Peyer's patch (tissue), 4 donors: ENCODE measurements around the gene NKIRAS2. TPM values are rescaled to one million over a fixed set of nuclear protein-coding genes. Genes with fewer than 3 reads are reported as not detected.

Source experiments
- DNase-seq, 3 donors: peaks; one replicate each; pipeline ENCODE4 v3.0.0-alpha.2; 2017 to 2019
- H3K27ac ChIP-seq, 4 donors: fragments of 200-600 bp; sonication (generic); one replicate each; pipeline ENCODE4 v1.5.1; 2016 to 2019
- H3K27me3 ChIP-seq, 2 donors: fragments of 200-600 bp; sonication (generic); one replicate each; pipeline ENCODE4 v1.5.1; 2019
- H3K36me3 ChIP-seq, 3 donors: fragments of 200-600 bp; sonication (generic); one replicate each; pipeline ENCODE4 v1.5.1; 2016 to 2019
- H3K4me1 ChIP-seq, 4 donors: fragments of 200-600 bp; sonication (generic); one replicate each; pipeline ENCODE4 v1.5.1; 2016 to 2019
- H3K4me3 ChIP-seq, 4 donors: fragments of 200-600 bp; sonication (generic); 1 replicate in 3 of 4; 2 replicates in 1 of 4; pipeline ENCODE4 v1.5.1; 2016 to 2019; ENCODE audit warnings: mild to moderate bottlenecking in 1 of 4
- H3K9me3 ChIP-seq, 4 donors: fragments of 200-600 bp; sonication (generic); one replicate each; pipeline ENCODE4 v1.5.1; 2016 to 2019; ENCODE audit warnings: mild to moderate bottlenecking in 1 of 4
- POLR2A ChIP-seq, 2 donors: fragments of 450-650 bp; IDR thresholded peaks; one replicate each; pipeline ENCODE4 v1.5.1; 2017; ENCODE audit warnings: antibody characterized with exemption in 2 of 2, mild to moderate bottlenecking in 2 of 2, moderate library complexity in 2 of 2
- total RNA-seq, 4 donors: library from RNA; depleted of rRNA; stranded (reverse); fragments of >200 nt; gene quantifications; one replicate each; pipeline ENCODE4 v1.1.0, GENCODE V29; 2016
- TF ChIP-seq, protein P1 (sequence below), 6 experiments: fragments of 450-650 bp in 4 of 6; fragments of 200-600 bp in 2 of 6; sonication (generic) in 1 of 6; IDR thresholded peaks; one replicate each; pipeline ENCODE4 v1.5.1; 2017 to 2019; ENCODE audit warnings: antibody characterized with exemption in 6 of 6, mild to moderate bottlenecking in 3 of 6, moderate library complexity in 1 of 6

Gene NKIRAS2
- total RNA-seq, 4 donors from 2014 or later = 22.1 to 38.1 (median 31.1) TPM

- Histone ChIP-seq H3K9me3 (no peaks in the 10 kb centered on the region), H3K27ac (no peak overlapping the region), H3K4me3 (no peak overlapping the region), H3K27me3 (no peaks in the 10 kb centered on the region), H3K4me1 (no peaks in the 10 kb centered on the region), H3K36me3 (no peaks in the 10 kb centered on the region)
- no peak for DNase-seq
- TF ChIP-seq, protein P1, sequence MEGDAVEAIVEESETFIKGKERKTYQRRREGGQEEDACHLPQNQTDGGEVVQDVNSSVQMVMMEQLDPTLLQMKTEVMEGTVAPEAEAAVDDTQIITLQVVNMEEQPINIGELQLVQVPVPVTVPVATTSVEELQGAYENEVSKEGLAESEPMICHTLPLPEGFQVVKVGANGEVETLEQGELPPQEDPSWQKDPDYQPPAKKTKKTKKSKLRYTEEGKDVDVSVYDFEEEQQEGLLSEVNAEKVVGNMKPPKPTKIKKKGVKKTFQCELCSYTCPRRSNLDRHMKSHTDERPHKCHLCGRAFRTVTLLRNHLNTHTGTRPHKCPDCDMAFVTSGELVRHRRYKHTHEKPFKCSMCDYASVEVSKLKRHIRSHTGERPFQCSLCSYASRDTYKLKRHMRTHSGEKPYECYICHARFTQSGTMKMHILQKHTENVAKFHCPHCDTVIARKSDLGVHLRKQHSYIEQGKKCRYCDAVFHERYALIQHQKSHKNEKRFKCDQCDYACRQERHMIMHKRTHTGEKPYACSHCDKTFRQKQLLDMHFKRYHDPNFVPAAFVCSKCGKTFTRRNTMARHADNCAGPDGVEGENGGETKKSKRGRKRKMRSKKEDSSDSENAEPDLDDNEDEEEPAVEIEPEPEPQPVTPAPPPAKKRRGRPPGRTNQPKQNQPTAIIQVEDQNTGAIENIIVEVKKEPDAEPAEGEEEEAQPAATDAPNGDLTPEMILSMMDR (IDR thresholded peaks at IDR 0.05) = no peak
- no peak for TF ChIP-seq POLR2A (IDR thresholded peaks at IDR 0.05)
Observed at GRCh38 chr17:42065201-42065600, 45.3 kb downstream of the NKIRAS2 start.

GRCh38 chr17:42067371-42068091 lies 47.6 kb downstream of the NKIRAS2 start:
- no peak for TF ChIP-seq POLR2A (IDR thresholded peaks at IDR 0.05)
- TF ChIP-seq, protein P1 (IDR thresholded peaks at IDR 0.05) = peak; percentile 79 to 95 (median 84)
- DNase-seq = peak; percentile 73 to 87 (median 76)
- no peaks in the 10 kb centered on the region for H3K9me3 ChIP-seq

GRCh38 chr17:42068979-42069378 lies 49.1 kb downstream of the NKIRAS2 start:
- Histone ChIP-seq H3K9me3 (no peaks in the 10 kb centered on the region), H3K4me3 (no peak overlapping the region), H3K27ac (no peak overlapping the region), H3K27me3 (peaks cover 0 to 10% of the 10 kb centered on the region in 2 donors), H3K36me3 (no peaks in the 10 kb centered on the region), H3K4me1 (peaks cover 0 to 13% (median 7%) of the 10 kb centered on the region in 4 donors)
- TF ChIP-seq POLR2A (IDR thresholded peaks at IDR 0.05) = no peak
- TF ChIP-seq, protein P1 (IDR thresholded peaks at IDR 0.05) = no peak
- no peak for DNase-seq

More at GRCh38 chr17:42067371-42068091, 47.6 kb downstream of the NKIRAS2 start:
- H3K4me3 ChIP-seq = no peak overlapping the region
- H3K27ac ChIP-seq = no peak overlapping the region
- peaks cover 0 to 9% (median 5%) of the 10 kb centered on the region in 4 donors for H3K4me1 ChIP-seq
- peaks cover 0 to 5% of the 10 kb centered on the region in 2 donors for H3K27me3 ChIP-seq
- H3K36me3 ChIP-seq = no peaks in the 10 kb centered on the region

DNA sequence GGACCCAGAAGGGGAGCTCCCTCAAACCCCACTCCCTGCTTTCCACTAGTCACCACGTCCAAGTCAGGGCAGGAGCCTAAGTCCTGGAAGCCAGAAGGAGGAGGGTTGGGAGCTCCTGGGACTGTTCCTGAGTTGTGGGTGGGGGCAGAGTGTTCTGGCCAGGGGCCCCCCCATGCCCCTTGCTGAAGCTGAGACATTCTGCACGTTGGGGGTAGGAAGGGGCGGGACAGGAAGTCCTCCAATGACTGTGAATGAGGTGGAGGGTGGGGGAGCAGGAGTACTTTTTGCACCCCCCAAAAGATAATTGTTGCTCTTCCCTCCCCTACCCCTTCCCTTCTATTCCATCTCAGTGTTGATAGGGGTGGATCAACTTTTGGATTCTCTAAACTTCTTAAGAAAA lies 51.9 kb downstream of the NKIRAS2 start:
- Histone ChIP-seq H3K36me3 (no peaks in the 10 kb centered on the region), H3K27ac (no peak overlapping the region), H3K4me3 (peak overlapping the region in 2 of 4 donors; percentile 41 to 52), H3K4me1 (peaks cover 0 to 13% (median 7%) of the 10 kb centered on the region in 4 donors), H3K27me3 (peaks cover 0 to 10% of the 10 kb centered on the region in 2 donors), H3K9me3 (no peaks in the 10 kb centered on the region)
- DNase-seq = no peak
- TF ChIP-seq POLR2A (IDR thresholded peaks at IDR 0.05) = no peak
- TF ChIP-seq, protein P1 (IDR thresholded peaks at IDR 0.05) = no peak

GRCh38 chr17:42072323-42073187 lies 52.7 kb downstream of the NKIRAS2 start:
- Histone ChIP-seq H3K27me3 (peaks cover 0 to 10% of the 10 kb centered on the region in 2 donors), H3K9me3 (no peaks in the 10 kb centered on the region), H3K4me1 (peaks cover 0 to 13% (median 7%) of the 10 kb centered on the region in 4 donors), H3K4me3 (peak overlapping the region; percentile 15 to 52 (median 42)), H3K27ac (no peak overlapping the region), H3K36me3 (no peaks in the 10 kb centered on the region)
- no peak for TF ChIP-seq POLR2A (IDR thresholded peaks at IDR 0.05)
- TF ChIP-seq, protein P1 (IDR thresholded peaks at IDR 0.05) = peak in 1 of 6 experiments; percentile 12
- peak in 1 of 3 donors; percentile 20 for DNase-seq

Other genes with a start within 250 kb of the NKIRAS2 start
- 100 to 1,000 TPM; 229 to 585 (median 505) TPM for gene JUP, start 233.4 kb upstream of the NKIRAS2 start, total RNA-seq
- gene P3H4, start 208.1 kb upstream of the NKIRAS2 start, total RNA-seq = 10 to 100 TPM in 3 of 4 donors, 1 to 10 TPM in 1; 9.5 to 23.1 (median 18.0) TPM
- 100 to 1,000 TPM in 1 of 4 donors, 10 to 100 TPM in 2, 1 to 10 TPM in 1; 7.2 to 130 (median 11.2) TPM for gene FKBP10, start 207.1 kb upstream of the NKIRAS2 start, total RNA-seq
- 10 to 100 TPM in 3 of 4 donors, 1 to 10 TPM in 1; 5.8 to 40.4 (median 20.1) TPM for gene NT5C3B, start 183.9 kb upstream of the NKIRAS2 start, total RNA-seq
- not detected for gene KLHL10, start 182.3 kb upstream of the NKIRAS2 start, total RNA-seq
- 10 to 100 TPM in 1 of 4 donors, 1 to 10 TPM in 3; 7.4 to 10.5 (median 7.7) TPM for gene KLHL11, start 154.7 kb upstream of the NKIRAS2 start, total RNA-seq
- gene ACLY, start 101.1 kb upstream of the NKIRAS2 start, total RNA-seq = 100 to 1,000 TPM in 1 of 4 donors, 10 to 100 TPM in 3; 54.5 to 108 (median 74.0) TPM
- gene ODAD4, start 89.5 kb upstream of the NKIRAS2 start, total RNA-seq = 1 to 10 TPM in 1 of 4 donors, not detected in 3; 2.1 TPM
- gene CNP, start 53.3 kb upstream of the NKIRAS2 start, total RNA-seq = 10 to 100 TPM; 24.7 to 76.7 (median 43.4) TPM
- 10 to 100 TPM; 51.0 to 80.9 (median 70.7) TPM for gene DNAJC7, start 2.7 kb upstream of the NKIRAS2 start, total RNA-seq
- gene C17orf113, start 30.5 kb downstream of the NKIRAS2 start, total RNA-seq = 1 to 10 TPM in 3 of 4 donors, not detected in 1; 1.6 to 8.6 (median 3.2) TPM
- gene ZNF385C, start 78.4 kb downstream of the NKIRAS2 start, total RNA-seq = 1 to 10 TPM in 1 of 4 donors, under 1 TPM in 1, not detected in 2; 0.53 to 1.3 TPM
- 10 to 100 TPM; 12.8 to 24.8 (median 18.4) TPM for gene DHX58, start 92.6 kb downstream of the NKIRAS2 start, total RNA-seq
- gene KAT2A, start 101.3 kb downstream of the NKIRAS2 start, total RNA-seq = 100 to 1,000 TPM in 1 of 4 donors, 10 to 100 TPM in 2, 1 to 10 TPM in 1; 9.8 to 172 (median 38.4) TPM
- gene HSPB9, start 102.7 kb downstream of the NKIRAS2 start, total RNA-seq = not detected
- gene RAB5C, start 134.9 kb downstream of the NKIRAS2 start, total RNA-seq = 100 to 1,000 TPM in 2 of 4 donors, 10 to 100 TPM in 2; 80.9 to 153 (median 116) TPM
- under 1 TPM in 2 of 4 donors, not detected in 2; 0.47 to 0.80 TPM for gene KCNH4, start 161.1 kb downstream of the NKIRAS2 start, total RNA-seq
- gene HCRT, start 165.4 kb downstream of the NKIRAS2 start, total RNA-seq = not detected
- 10 to 100 TPM; 13.2 to 71.4 (median 44.3) TPM for gene GHDC, start 174.4 kb downstream of the NKIRAS2 start, total RNA-seq